ENCODE results near the gene LRRN2. TPM values are rescaled to one million over a fixed set of nuclear protein-coding genes. Genes with fewer than 3 reads are reported as not detected.

Gene LRRN2
- total RNA-seq, 1 experiment from 2014 or later = 5.3 TPM

- ChIA-PET CTCF (interaction anchor here (1.2 kb wide), 1 partner anchor 11 kb away, joined by 3 read pairs; no protein-coding TSS in a partner anchor), POLR2A (no interaction called here)
- Mint-ChIP-seq H3K4me3 (no peak overlapping the region), H3K9me3 (no peaks in the 10 kb centered on the region), H3K4me1 (peaks cover 14% of the 10 kb centered on the region), H3K27me3 (ENCODE audit: low read depth) (peaks cover 7% of the 10 kb centered on the region), H3K27ac (no peak overlapping the region), H3K36me3 (no peaks in the 10 kb centered on the region)
- TF ChIP-seq FOXJ3 (CRISPR knock-in tag; IDR thresholded peaks at IDR 0.05; ENCODE audit: borderline replicate concordance) (no peak), E2F4 (CRISPR knock-in tag; IDR thresholded peaks at IDR 0.05; ENCODE audit: borderline replicate concordance, low read depth) (no peak), ZNF263 (CRISPR knock-in tag; IDR thresholded peaks at IDR 0.05; ENCODE audit: low read depth) (no peak), ZNF425 (CRISPR knock-in tag; conservative IDR thresholded peaks at IDR 0.05) (no peak), CTCF (IDR thresholded peaks at IDR 0.05) (no peak), ZNF671 (CRISPR knock-in tag; IDR thresholded peaks at IDR 0.05) (no peak), STAT6 (CRISPR knock-in tag; conservative IDR thresholded peaks at IDR 0.05; ENCODE audit: low read depth) (no peak), SMAD4 (CRISPR knock-in tag; IDR thresholded peaks at IDR 0.05) (no peak), GABPB1 (CRISPR knock-in tag; IDR thresholded peaks at IDR 0.05) (no peak)
- no peak for DNase-seq (ENCODE audit: low spot score)
- ATAC-seq = no peak
These were observed 73.2 kb downstream of the LRRN2 start for GRCh38 chr1:204612326-204612725.

GRCh38 chr1:204611036-204611435, 74.5 kb downstream of the LRRN2 start:
- POLR2A ChIA-PET = interaction anchor here (0.6 kb wide), 1 partner anchor 46 kb away, joined by 4 read pairs; no protein-coding TSS in a partner anchor
- no peak overlapping the region for H3K4me3 Mint-ChIP-seq
- no peaks in the 10 kb centered on the region for H3K9me3 Mint-ChIP-seq
- no peak for DNase-seq (ENCODE audit: low spot score)
- peaks cover 8% of the 10 kb centered on the region for H3K27me3 Mint-ChIP-seq (ENCODE audit: low read depth)
- CTCF ChIA-PET = interaction anchor here (1.0 to 1.2 kb wide), 4 partner anchors 11 to 196 kb away, joined by 3 to 4 read pairs (median 3); no protein-coding TSS in a partner anchor
- no peak for ATAC-seq
- peaks cover 4% of the 10 kb centered on the region; the same call in 1 of the 2 replicates for H3K4me1 Mint-ChIP-seq
- TF ChIP-seq RELA (CRISPR knock-in tag; IDR thresholded peaks at IDR 0.05; ENCODE audit: borderline replicate concordance) (no peak), CREB1 (CRISPR knock-in tag; IDR thresholded peaks at IDR 0.05) (no peak), MYBL2 (CRISPR knock-in tag; IDR thresholded peaks at IDR 0.05) (no peak), HMGXB4 (CRISPR knock-in tag; IDR thresholded peaks at IDR 0.05) (no peak), ESRRA (CRISPR knock-in tag; IDR thresholded peaks at IDR 0.05; ENCODE audit: borderline replicate concordance) (no peak), OVOL2 (CRISPR knock-in tag; IDR thresholded peaks at IDR 0.05; ENCODE audit: borderline replicate concordance) (no peak), ATF2 (CRISPR knock-in tag; IDR thresholded peaks at IDR 0.05; ENCODE audit: borderline replicate concordance, low read depth) (no peak)
- no peak overlapping the region for H3K27ac Mint-ChIP-seq
- H3K36me3 Mint-ChIP-seq = no peaks in the 10 kb centered on the region

Data from WTC11 (cell line).